Measurements from ENCODE around the gene APOBEC3H. TPM values are rescaled to one million over a fixed set of nuclear protein-coding genes. Genes with fewer than 3 reads are reported as not detected.
"Not testable (repeated sequence)": the region's sequence is repeated elsewhere in the genome, so short reads cannot be mapped to it uniquely, and the experiment has no call there.

Gene APOBEC3H
- total and polyA plus RNA-seq, 4 donors = 0.57 to 1.2 TPM; not detected in 2

- H3K9ac ChIP-seq (ENCODE audit: insufficient read depth in 1 of 2, low read length in 2 of 2); ATAC-seq (ENCODE audit: insufficient read depth, low FRiP score); H3K4me3 ChIP-seq; H3K4me1 ChIP-seq (ENCODE audit: control insufficient read depth in 5 of 5, insufficient read depth in 5 of 5, low read length in 5 of 5); H3K27me3 ChIP-seq (ENCODE audit: control insufficient read depth in 3 of 3, insufficient read depth in 3 of 3, low read length in 2 of 3); H3K27ac ChIP-seq (ENCODE audit: low read depth in 1 of 2, low read length in 1 of 2); H3K9me3 ChIP-seq (ENCODE audit: control insufficient read depth in 4 of 4, insufficient read depth in 3 of 4, low read length in 3 of 4); DNase-seq; H3K36me3 ChIP-seq (ENCODE audit: control insufficient read depth in 4 of 4, insufficient read depth in 4 of 4, low read length in 4 of 4): not testable (repeated sequence)
- 82 to 85% methylated on average over 8 of the region's 8 CpGs for WGBS, 2 donors
Measured at GRCh38 chr22:39063904-39064303, 33.1 kb upstream of the APOBEC3H start.

DNA sequence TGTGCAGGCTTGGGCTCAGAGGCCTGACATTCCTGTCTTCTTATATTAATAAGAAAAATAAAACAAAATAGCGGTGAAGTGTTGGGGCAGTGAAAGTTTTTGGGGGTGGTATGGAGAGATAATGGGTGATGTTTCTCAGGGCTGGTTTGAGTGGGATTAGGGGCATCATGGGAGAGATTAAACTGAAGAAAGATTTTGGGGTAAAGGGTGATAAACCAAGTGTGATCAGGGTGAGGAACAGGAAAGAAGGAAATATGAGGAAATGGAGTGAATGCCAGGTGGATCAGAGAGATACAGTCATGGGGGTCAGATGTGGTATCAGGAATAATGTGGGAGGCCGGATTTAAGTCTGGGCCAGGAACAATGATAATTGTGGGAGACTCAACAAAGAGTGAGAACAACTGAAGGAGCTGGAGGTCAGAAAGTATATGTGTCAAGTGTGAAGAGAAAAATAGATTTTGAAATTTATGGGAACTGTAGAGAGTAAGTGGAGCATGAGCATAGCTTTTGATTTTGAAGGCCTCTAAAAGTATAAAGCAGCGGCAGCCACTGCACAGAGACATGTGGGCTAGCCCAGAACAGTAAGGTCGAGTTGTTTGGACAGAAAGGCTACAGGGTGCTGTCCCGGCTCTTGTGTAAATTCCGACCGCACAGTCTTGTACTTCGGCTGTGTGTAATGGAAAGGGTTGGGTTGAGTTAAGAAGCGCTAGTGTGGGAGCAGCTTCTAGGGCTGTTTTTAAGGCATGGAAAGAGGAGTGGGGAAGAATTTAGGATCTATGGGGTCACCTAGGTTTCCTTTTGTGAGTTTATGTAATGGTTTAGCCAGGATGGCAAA is 30.4 kb upstream of the APOBEC3H start:
- not testable (repeated sequence) for DNase-seq; H3K27me3 ChIP-seq (ENCODE audit: control insufficient read depth in 3 of 3, insufficient read depth in 3 of 3, low read length in 2 of 3); H3K27ac ChIP-seq (ENCODE audit: low read depth in 1 of 2, low read length in 1 of 2); H3K4me1 ChIP-seq (ENCODE audit: control insufficient read depth in 5 of 5, insufficient read depth in 5 of 5, low read length in 5 of 5); H3K36me3 ChIP-seq (ENCODE audit: control insufficient read depth in 4 of 4, insufficient read depth in 4 of 4, low read length in 4 of 4); H3K9me3 ChIP-seq (ENCODE audit: control insufficient read depth in 4 of 4, insufficient read depth in 3 of 4, low read length in 3 of 4); ATAC-seq (ENCODE audit: insufficient read depth, low FRiP score); H3K4me3 ChIP-seq; H3K9ac ChIP-seq (ENCODE audit: insufficient read depth in 1 of 2, low read length in 2 of 2)
- 86 to 89% methylated on average over 9 of the region's 9 CpGs for WGBS, 2 donors

GRCh38 chr22:39068033-39068785 is 28.8 kb upstream of the APOBEC3H start:
- WGBS, 2 donors = 77 to 86% methylated on average over 12 to 13 of the region's 13 CpGs
- TF ChIP-seq, protein P1, sequence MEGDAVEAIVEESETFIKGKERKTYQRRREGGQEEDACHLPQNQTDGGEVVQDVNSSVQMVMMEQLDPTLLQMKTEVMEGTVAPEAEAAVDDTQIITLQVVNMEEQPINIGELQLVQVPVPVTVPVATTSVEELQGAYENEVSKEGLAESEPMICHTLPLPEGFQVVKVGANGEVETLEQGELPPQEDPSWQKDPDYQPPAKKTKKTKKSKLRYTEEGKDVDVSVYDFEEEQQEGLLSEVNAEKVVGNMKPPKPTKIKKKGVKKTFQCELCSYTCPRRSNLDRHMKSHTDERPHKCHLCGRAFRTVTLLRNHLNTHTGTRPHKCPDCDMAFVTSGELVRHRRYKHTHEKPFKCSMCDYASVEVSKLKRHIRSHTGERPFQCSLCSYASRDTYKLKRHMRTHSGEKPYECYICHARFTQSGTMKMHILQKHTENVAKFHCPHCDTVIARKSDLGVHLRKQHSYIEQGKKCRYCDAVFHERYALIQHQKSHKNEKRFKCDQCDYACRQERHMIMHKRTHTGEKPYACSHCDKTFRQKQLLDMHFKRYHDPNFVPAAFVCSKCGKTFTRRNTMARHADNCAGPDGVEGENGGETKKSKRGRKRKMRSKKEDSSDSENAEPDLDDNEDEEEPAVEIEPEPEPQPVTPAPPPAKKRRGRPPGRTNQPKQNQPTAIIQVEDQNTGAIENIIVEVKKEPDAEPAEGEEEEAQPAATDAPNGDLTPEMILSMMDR (IDR thresholded peaks at IDR 0.05; ENCODE audit: control extremely low read depth, extremely low read depth) = no peak
- ATAC-seq (ENCODE audit: insufficient read depth, low FRiP score) = no peak

DNA sequence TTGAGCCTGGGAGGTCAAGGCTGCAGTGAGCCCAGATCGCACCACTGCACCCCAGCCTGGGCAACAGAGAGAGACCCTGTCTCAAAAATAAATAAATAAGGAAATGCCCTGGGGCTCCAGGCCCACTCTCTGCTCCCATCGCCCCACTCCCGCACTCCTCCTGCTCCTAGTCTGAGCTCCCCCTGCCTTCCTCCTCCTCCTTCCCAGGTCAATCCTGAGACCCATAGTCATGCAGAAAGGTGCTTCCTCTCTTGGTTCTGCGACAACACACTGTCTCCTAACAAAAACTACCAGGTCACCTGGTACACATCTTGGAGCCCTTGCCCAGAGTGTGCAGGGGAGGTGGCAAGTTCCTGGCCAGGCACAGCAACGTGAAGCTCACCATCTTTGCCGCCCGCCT is 26.9 kb upstream of the APOBEC3H start:
- no peak overlapping the region for H3K4me3 ChIP-seq
- no peaks in the 10 kb centered on the region for H3K9me3 ChIP-seq (ENCODE audit: control insufficient read depth in 4 of 4, insufficient read depth in 3 of 4, low read length in 3 of 4)
- H3K9ac ChIP-seq (ENCODE audit: insufficient read depth in 1 of 2, low read length in 2 of 2) = no peak overlapping the region
- no peaks in the 10 kb centered on the region for H3K4me1 ChIP-seq (ENCODE audit: control insufficient read depth in 5 of 5, insufficient read depth in 5 of 5, low read length in 5 of 5)
- ATAC-seq (ENCODE audit: insufficient read depth, low FRiP score) (no peak), DNase-seq (no peak)
- no peak overlapping the region for H3K27ac ChIP-seq (ENCODE audit: low read depth in 1 of 2, low read length in 1 of 2)
- 93% methylated on average over 7 of the region's 7 CpGs for WGBS, 2 donors
- H3K36me3 ChIP-seq (ENCODE audit: control insufficient read depth in 4 of 4, insufficient read depth in 4 of 4, low read length in 4 of 4) = no peaks in the 10 kb centered on the region
- H3K27me3 ChIP-seq (ENCODE audit: control insufficient read depth in 3 of 3, insufficient read depth in 3 of 3, low read length in 2 of 3) = no peaks in the 10 kb centered on the region
- TF ChIP-seq, protein P1 (IDR thresholded peaks at IDR 0.05; ENCODE audit: control extremely low read depth, extremely low read depth) = no peak

More at GRCh38 chr22:39068033-39068785, 28.8 kb upstream of the APOBEC3H start:
- H3K9me3 ChIP-seq (ENCODE audit: control insufficient read depth in 4 of 4, insufficient read depth in 3 of 4, low read length in 3 of 4) = no peaks in the 10 kb centered on the region
- no peaks in the 10 kb centered on the region for H3K36me3 ChIP-seq (ENCODE audit: control insufficient read depth in 4 of 4, insufficient read depth in 4 of 4, low read length in 4 of 4)
- H3K4me1 ChIP-seq (ENCODE audit: control insufficient read depth in 5 of 5, insufficient read depth in 5 of 5, low read length in 5 of 5) = no peaks in the 10 kb centered on the region
- no peak overlapping the region for H3K4me3 ChIP-seq
- DNase-seq = no peak
- no peak overlapping the region for H3K9ac ChIP-seq (ENCODE audit: insufficient read depth in 1 of 2, low read length in 2 of 2)
- H3K27me3 ChIP-seq (ENCODE audit: control insufficient read depth in 3 of 3, insufficient read depth in 3 of 3, low read length in 2 of 3) = no peaks in the 10 kb centered on the region
- no peak overlapping the region for H3K27ac ChIP-seq (ENCODE audit: low read depth in 1 of 2, low read length in 1 of 2)

DNA sequence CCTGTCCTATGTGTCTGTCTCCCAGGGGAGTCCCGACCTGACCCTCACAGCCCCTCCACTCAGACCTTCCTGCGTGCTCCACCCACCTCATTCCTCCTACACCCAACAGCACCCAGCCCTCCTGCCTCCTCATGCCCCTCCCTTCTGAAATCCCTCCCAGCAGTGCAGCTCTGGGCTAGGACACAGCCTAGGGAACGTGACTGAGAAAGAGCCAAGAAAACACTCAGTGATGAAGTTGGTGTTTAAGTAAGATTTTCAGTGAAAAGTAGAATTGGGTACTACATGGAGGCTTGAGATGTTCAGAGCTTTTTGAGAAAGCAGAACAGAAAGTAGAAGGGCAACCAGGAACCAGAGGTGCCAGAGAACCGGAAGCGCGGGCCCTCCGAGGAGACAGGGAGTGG is 24.5 kb upstream of the APOBEC3H start:
- H3K27me3 ChIP-seq (ENCODE audit: control insufficient read depth in 3 of 3, insufficient read depth in 3 of 3, low read length in 2 of 3); H3K4me1 ChIP-seq (ENCODE audit: control insufficient read depth in 5 of 5, insufficient read depth in 5 of 5, low read length in 5 of 5); DNase-seq; H3K36me3 ChIP-seq (ENCODE audit: control insufficient read depth in 4 of 4, insufficient read depth in 4 of 4, low read length in 4 of 4); H3K4me3 ChIP-seq; H3K27ac ChIP-seq (ENCODE audit: low read depth in 1 of 2, low read length in 1 of 2); H3K9me3 ChIP-seq (ENCODE audit: control insufficient read depth in 4 of 4, insufficient read depth in 3 of 4, low read length in 3 of 4); H3K9ac ChIP-seq (ENCODE audit: insufficient read depth in 1 of 2, low read length in 2 of 2); ATAC-seq (ENCODE audit: insufficient read depth, low FRiP score): not testable (repeated sequence)
- 66 to 79% methylated on average over 6 to 7 of the region's 7 CpGs for WGBS, 2 donors
